GM19463 (cell line): ENCODE measurements around the gene TGFBR3L.
"Not testable (repeated sequence)": the region's sequence is repeated elsewhere in the genome, so short reads cannot be mapped to it uniquely, and the experiment has no call there.

Source experiments
- ATAC-seq: cut with Tn5 transposase; IDR thresholded peaks from one replicate; pipeline ENCODE4 v1.9.1; 2021; ENCODE audit warnings: mild to moderate bottlenecking, moderate library complexity; ENCODE audit not compliant: unreplicated experiment

TGFBR3L gene

GRCh38 chr19:7879111-7879807, 35.4 kb upstream of the TGFBR3L start:
- no peak for ATAC-seq

DNA sequence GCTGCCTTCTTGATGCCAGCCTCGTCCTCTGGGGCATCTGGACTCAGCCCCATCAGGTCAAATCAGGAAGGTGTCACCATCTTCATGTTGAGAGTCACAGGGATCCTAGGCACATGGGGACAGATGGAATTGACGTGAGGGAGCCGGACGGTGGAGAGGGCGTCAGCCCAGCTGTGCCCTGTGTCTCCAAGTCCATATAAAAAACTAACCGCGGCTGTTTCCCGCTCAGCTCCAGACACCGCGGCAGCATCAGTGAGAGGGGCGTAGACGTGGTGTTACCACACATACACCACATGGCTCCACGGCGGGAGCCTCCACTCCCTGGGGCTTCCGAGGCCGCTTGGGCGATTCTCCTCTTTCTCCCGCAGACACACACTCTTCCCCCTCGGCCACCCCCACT, 34.8 kb upstream of the TGFBR3L start:
- no peak for ATAC-seq

DNA sequence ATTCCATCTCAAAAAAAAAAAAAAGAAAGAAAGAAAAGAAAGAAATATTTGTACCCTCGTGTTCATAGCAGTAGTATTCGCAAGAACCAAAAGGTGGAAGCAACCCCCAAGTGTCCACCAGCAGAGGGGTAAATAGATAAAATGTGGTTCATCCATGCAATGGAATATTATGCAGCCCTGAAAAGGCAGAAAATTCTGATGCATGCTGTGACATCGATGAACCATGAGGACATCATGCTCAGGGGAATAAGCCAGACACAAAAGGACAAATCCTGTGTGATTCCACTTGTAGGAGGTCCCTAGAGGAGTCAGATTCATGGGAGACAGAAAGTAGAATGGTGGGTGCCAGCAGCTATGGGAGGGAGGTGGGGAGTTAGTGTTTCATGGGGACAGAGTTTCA, 32.7 kb upstream of the TGFBR3L start:
- ATAC-seq: no peak

DNA sequence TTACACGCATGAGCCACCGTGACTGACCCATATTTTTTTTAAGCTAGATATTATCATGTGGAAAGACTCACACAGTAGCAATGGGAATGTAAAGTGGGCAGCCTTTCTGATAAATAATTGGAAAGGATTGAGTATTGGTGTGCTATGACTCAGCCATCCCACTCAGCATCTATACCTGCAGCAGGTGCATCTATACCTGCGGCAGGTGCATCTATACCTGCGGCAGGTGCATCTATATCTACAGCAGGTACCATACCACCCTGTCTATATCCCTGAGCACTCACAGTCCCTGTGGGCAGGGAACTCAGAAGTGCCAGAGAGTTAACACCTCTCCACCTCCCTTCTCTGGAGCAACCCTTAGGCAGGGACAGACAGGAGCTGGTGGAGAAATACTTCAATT, 31.5 kb upstream of the TGFBR3L start:
- ATAC-seq: no peak

GRCh38 chr19:7883796-7884570, 30.6 kb upstream of the TGFBR3L start:
- ATAC-seq: no peak

DNA sequence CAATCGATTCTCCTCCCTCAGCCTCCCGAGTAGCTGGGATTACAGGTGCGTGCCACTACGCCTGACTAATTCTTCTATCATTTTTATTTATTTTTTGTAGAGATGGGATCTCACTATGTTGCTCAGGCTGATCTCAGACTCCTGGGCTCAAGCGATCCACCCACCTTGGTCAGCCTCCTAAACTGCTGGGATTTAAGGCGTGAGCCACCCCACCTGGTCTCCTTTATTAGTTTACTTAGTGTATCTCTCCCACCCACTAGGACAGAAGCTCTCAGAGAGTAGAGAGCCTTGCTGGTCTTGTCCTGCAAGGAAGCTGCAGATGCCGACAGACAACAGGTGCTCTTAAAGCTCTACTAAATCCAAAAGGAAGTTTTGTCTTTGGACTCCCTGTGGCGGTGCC, 28.8 kb upstream of the TGFBR3L start:
- ATAC-seq: no peak

- no peak for ATAC-seq
Observed at GRCh38 chr19:7887408-7888144, 27.1 kb upstream of the TGFBR3L start.

DNA sequence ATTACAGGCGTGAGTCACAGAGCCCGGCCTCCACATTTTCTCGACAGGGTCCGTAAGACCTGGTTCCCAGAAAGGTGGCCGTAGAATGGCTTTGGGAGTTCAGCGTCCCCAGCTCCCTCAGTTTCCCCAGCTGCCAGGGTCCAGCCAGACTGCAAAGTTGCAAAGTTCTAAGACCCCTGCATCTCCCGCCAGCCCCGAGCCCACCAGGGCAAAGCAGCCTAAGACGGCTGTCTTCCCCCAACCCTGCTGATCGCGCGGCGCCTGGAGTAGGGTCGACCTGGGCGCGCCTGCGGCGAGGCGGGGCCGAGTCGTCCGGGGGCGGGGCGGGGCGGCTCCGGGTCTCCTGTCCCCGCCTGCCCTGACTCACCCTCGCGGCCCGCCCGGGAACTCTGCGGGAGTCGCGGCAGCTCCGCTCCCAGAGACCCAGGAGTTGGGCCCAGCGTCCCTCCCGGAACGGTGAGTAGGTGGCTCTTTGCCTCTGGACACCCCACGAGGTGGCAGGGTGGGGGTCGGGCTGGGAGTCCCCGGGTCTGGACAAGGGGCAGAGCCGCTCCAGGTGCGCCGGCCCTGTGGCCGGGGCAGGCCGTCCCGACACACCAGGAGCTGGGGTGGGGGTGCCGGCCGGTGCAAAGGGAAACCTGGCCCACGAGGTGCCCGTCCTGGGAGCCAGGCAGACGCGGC, 26.3 kb upstream of the TGFBR3L start, which contains the start of gene LRRC8E:
TSS of gene LRRC8E (plus strand) at position 366 of the 681 bp plus-strand sequence. CDS start 7,094 bp downstream, outside the sequence.
- no peak for ATAC-seq

GRCh38 chr19:7888826-7889217, 25.8 kb upstream of the TGFBR3L start:
- no peak for ATAC-seq

GRCh38 chr19:7893362-7894101, 21.1 kb upstream of the TGFBR3L start:
- not testable (repeated sequence) for ATAC-seq

- no peak for ATAC-seq
Observed at GRCh38 chr19:7894612-7895309, 19.9 kb upstream of the TGFBR3L start.

DNA sequence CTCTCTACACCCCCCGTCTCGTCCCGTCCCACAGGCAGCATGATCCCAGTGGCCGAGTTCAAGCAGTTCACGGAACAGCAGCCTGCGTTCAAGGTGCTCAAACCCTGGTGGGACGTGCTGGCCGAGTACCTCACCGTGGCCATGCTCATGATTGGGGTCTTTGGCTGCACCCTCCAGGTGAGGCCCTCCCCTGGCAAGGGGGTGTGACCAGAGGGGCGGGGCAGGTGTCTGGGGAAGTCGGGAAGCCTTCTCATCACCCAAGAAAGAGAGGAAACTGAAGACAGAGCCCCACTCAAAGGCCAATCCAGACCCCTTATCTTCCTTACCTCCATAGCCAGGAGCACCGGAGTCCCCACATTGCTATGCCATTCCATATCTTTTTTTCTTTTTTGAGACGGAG, 19.1 kb upstream of the TGFBR3L start:
- no peak for ATAC-seq

GRCh38 chr19:7897292-7897691, 17.3 kb upstream of the TGFBR3L start:
- ATAC-seq: no peak

- no peak for ATAC-seq
Observed at GRCh38 chr19:7898967-7899366, 15.7 kb upstream of the TGFBR3L start.

DNA sequence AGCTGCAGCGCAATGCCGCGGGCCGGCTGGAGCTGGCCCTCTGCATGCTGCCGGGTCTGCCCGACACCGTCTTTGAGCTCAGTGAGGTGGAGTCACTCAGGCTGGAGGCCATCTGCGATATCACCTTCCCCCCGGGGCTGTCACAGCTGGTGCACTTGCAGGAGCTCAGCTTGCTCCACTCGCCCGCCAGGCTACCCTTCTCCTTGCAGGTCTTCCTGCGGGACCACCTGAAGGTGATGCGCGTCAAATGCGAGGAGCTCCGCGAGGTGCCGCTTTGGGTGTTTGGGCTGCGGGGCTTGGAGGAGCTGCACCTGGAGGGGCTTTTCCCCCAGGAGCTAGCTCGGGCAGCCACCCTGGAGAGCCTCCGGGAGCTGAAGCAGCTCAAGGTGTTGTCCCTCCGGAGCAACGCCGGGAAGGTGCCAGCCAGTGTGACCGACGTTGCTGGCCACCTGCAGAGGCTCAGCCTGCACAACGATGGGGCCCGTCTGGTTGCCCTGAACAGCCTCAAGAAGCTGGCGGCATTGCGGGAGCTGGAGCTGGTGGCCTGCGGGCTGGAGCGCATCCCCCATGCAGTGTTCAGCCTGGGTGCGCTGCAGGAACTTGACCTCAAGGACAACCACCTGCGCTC, 14.8 kb upstream of the TGFBR3L start:
- no peak for ATAC-seq

GRCh38 chr19:7900401-7900870, 14.2 kb upstream of the TGFBR3L start:
- no peak for ATAC-seq

DNA sequence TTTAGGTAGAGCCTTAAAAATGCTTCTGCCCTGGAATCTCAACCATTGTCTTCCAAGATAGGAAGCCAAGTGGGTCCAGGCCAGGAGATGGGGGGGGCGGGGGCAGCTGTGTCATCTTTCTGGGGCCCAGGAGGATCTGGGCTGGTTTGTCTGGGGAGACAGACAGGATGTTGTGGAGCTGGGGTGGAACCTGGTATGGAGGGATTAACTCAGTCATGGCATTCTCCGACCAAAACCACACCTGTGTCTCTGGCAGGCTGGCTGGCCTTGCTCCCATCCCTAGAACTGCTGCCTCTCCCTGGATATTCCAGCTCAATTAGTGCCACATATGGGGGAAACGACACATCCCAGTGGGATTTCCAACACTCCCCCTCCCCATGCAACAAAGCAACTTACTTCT, 13.7 kb upstream of the TGFBR3L start:
- ATAC-seq: no peak

DNA sequence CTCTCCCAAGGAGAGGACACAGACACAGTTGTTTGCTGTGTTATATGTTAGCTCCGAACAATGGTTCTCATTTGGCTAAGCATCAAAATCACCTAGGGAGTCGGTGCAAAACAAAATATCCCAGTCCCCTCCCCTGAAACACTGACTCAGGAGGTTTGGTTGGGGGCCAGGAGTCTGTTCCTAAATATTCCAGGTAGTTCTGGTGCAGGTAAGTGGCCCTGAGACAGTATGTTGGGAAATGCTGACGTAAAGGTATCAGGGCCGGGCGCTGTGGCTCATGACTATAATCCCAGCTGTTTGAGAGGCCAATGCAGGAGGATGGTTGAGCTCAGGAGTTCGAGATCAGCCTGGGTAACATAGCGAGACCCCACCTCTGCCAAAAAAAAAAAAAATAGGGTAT, 13.3 kb upstream of the TGFBR3L start:
- ATAC-seq: no peak

GRCh38 chr19:7902796-7903243, 11.8 kb upstream of the TGFBR3L start:
- no peak for ATAC-seq
